Stimulated activated CD8-positive, alpha-beta memory T cell treated with anti-CD3 and anti-CD28 coated beads, Interleukin-15, amount 100 ng/mL, for 1 hour (primary cell): ENCODE data around the gene CFAP65.

ENCODE experiments used
- DNase-seq: peaks from one replicate; pipeline ENCODE4 v3.0.0-alpha.2; 2020; ENCODE audit warnings: low read depth

The CFAP65 gene

DNA sequence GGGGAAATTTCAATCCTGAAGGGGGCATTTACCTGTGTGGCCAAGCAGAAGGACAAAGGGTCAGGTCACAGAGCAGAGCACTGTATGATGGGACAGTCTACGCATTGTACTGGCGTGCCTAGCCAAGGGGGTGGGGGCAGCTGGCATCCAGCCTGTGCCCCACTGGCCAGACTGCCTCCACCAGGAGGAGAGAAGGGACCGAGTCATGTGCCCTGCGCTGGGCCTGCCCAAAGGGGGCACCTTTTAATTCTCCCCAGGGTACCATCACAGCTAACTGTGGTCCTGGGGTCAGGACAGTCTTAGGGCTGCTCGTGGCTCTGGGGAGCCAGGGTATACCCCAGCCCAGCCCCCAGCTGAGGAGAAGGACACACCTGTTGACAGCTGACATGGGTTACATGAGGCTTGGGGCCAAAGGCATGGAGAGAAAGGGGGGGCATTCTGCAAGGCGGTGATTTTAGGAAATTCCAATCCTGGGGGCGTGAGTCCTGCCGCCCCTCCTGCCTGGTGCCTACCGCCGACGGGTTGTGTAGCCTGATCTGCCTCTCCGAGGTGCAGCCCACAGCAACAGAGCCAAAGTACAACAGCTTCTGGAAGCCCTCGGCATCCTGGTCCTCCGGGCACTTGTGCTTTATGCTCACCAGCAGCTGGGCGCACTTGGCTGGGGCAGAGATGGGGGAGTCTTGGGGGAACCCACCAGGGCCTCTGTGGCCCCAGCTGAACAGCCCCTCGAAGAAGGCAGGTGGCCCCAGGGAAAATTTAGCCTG is 11.0 kb downstream of the CFAP65 start:
- DNase-seq = no peak

GRCh38 chr2:219029829-219030165 is 11.5 kb downstream of the CFAP65 start:
- peak; percentile 55 for DNase-seq

- no peak for DNase-seq
These were observed 12.1 kb downstream of the CFAP65 start for GRCh38 chr2:219028996-219029828.

DNA sequence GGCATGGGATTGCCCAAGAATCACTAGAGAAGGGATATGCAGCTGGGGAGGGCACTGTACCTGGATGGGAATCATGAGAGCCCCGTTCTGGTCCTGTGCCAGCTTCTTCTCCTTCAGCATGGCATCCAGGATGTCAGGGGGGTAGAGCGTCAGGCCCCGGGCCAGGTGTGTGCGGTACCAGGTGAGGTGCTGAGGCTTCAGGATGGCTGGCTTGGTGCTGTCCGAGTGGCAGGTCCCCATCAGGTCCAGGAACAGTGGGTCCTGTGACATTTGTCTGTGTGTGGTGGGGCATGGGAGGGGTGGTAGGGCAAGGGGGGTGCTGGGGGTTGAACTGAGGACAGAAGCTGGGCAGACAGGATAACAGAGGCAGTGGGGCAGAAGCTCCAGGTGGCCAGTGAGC is 13.2 kb downstream of the CFAP65 start:
- DNase-seq = no peak

DNA sequence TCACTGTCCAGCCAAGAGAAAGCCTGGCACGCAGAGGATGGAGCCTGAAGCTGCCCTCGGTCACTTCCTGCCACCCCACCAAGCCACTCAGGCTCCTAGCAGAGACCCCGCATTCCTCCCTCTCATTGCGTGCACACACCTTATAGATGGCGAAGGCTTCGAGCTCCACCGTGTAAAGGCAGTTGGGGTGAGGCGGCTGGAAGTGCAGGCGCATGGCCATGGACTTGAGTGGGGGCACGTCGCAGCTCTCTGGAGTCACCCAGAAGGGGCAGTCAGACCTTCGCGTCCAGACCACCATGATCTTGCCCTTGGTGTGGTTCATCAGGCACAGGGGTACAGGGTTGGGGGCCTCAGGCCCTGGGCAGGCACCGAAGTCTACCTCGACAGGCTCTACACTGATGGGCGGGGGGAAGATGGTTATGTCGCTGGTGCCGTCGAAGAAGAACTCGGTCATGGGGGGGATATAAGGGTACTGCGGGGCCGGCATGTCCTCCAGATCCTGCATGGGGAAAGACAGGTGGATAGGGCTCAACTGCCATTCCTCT is 13.7 kb downstream of the CFAP65 start:
- DNase-seq = no peak

DNA sequence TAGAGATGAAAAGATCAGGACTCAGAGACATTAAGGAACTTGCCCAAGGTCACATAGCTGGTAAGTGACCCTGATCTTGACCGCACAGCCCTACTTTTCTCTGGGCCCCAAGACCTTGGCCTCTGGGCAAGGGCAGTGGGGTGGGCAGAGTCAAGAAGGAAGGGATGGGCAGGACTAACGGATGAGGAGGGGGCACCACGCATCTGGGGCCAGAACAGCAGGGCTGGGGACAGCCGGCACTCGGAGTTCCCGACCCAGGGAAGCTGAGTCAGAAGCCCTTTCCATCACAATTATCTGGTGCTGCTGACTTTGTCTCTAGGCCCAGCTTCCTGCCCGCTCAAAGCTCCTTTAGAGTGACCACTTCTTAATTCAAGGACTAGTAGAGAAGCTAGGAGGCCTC is 14.4 kb downstream of the CFAP65 start:
- no peak for DNase-seq

DNA sequence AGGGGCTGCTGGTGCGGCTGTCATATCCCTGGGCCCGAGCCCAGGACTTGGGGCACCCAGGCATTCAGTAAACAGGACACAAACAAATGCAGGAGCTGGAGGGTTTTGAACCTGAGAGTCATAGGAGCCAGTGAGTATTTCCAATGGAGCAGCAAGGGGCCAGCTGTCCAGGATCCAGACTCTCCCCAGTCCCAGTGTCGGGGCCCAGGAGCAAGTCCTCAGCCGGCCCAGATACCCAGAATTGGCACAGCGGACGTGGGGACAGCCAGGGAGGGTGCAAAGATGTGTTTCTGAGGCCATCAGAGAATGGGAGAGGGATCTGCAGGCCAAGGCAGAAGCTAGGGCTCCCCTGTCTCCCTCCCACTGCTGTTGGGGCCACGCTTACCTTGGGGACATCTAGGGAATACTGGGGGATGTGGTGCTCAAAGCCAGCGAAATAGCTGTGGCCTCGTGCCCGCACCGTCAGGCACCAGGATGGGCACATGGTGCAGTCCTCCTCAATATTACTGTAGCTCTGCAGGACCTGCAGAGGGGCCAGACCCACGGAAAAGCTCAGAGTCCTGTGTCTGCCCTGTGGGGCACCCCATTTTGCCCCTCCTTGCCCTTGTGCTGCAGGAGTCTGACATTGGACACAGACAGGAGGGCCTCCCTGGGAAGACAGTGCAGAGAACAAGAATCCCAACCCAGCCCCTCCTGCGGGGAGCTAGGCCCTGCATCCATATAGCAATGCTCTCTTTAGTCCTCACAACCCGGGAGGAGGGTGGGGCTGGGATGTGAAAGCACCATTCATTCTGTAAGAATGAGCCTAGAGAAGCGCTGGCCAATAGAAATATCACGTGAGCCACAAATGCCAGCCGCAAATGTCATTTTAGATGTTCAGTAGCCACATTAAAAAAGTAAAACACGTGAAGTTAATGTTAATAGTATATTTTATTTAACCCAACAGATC is 15.4 kb downstream of the CFAP65 start:
- no peak for DNase-seq

GRCh38 chr2:219024059-219024458 is 17.3 kb downstream of the CFAP65 start:
- no peak for DNase-seq

- DNase-seq = no peak
These were observed 18.2 kb downstream of the CFAP65 start for GRCh38 chr2:219023045-219023605.

- no peak for DNase-seq
These were observed 18.7 kb downstream of the CFAP65 start for GRCh38 chr2:219022616-219023015.

- no peak for DNase-seq
These were observed 19.3 kb downstream of the CFAP65 start for GRCh38 chr2:219022041-219022440.

GRCh38 chr2:219021591-219021990 is 19.7 kb downstream of the CFAP65 start:
- DNase-seq = no peak

DNA sequence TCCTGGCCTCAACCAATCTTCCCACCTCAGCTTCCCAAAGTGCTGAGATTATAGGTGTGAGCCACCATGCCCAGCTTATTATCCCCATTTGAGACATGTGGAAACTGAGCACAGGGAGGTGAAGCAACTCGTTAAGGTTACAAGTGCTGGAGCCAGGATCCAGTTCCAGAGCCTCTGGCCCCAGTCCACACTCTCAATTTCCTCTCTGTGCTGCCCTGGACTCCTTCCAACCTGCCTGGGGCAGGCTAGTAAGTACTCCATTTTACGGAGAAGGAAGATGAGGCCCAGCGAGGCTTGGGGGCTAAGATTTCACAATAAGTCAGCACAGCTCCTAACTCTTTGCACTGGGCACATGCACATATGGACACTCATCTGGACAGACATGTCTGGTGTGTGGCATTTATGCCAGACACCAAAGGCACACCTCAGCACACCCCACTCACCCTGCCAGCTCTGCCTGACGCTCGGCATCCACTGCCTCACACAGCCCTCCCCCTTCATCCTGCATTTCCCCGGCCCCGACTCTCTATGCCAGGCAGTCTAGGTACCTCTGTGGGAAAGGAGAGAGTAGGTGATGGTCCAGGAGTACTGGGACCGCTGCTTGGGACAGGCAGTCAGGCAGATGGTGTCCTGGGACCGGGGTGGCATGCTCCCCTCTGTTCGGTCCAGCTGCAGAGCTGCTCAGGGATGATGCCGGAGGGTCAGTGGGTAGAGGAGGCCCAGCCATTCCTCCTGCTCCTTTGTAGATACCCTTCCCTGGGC is 20.5 kb downstream of the CFAP65 start:
- no peak for DNase-seq

DNA sequence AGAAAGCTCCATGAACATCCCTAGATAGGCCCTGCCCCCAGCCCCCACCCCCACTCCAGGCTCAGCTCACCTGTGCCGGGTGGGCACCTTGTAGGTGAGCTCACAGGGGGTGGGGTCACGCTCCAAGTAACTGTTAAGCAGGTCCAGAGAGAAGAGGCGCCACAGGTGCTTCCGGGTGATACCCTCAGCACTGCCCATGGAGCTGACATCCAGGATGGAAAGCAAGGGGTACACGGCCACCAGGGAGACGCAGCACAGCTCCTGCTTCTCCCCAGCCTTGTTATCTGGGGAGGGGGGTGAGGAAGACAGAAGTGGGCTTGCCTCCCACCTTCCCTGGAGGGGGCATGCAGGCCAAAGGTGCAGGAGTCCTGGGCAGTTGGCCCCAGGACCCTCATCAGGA is 21.9 kb downstream of the CFAP65 start:
- DNase-seq = no peak

- DNase-seq = no peak
These were observed 22.6 kb downstream of the CFAP65 start for GRCh38 chr2:219018726-219019125.

- DNase-seq = no peak
These were observed 23.0 kb downstream of the CFAP65 start for GRCh38 chr2:219018286-219018685.

- no peak for DNase-seq
These were observed 23.9 kb downstream of the CFAP65 start for GRCh38 chr2:219017201-219017931.

DNA sequence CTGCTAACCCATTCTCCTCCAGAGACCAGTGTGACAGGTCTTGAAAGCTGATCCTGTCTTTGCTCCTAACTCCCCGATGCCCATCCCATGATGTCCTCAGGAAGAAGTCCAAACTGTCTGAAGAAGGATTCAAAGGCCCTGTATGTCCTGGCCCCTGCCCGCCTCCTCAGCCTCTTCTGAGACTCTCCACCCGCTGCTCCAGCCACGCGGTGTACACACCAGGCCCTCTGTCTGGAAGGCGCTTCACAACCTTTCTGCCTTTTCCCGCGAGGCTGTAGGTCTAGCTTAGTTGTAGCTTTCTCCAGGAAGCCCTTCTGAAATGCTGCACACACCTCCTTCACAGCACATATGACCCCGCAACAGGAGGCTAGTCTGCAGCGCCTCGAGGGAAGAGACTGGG is 24.6 kb downstream of the CFAP65 start:
- no peak for DNase-seq

GRCh38 chr2:219010873-219011272 is 30.4 kb downstream of the CFAP65 start:
- no peak for DNase-seq

GRCh38 chr2:219010162-219010756 is 31.1 kb downstream of the CFAP65 start:
- no peak for DNase-seq
